GM18498 (cell line): ENCODE results near the gene RFWD3.

Experiments used
- ATAC-seq: cut with Tn5 transposase; IDR thresholded peaks from one replicate; pipeline ENCODE4 v1.9.1; 2021; ENCODE audit warnings: mild to moderate bottlenecking, moderate library complexity; ENCODE audit not compliant: unreplicated experiment

RFWD3 gene

GRCh38 chr16:74623839-74624235, 42.8 kb downstream of the RFWD3 start:
- ATAC-seq, result no peak

GRCh38 chr16:74623214-74623838, 43.4 kb downstream of the RFWD3 start:
- ATAC-seq, result no peak

- ATAC-seq, result no peak
These were observed 44.7 kb downstream of the RFWD3 start for GRCh38 chr16:74622005-74622404.

- ATAC-seq, result no peak
These were observed 49.4 kb downstream of the RFWD3 start for GRCh38 chr16:74617206-74617788.

- no peak for ATAC-seq
These were observed 55.0 kb downstream of the RFWD3 start for GRCh38 chr16:74611721-74612120.

- no peak for ATAC-seq
These were observed 57.7 kb downstream of the RFWD3 start for GRCh38 chr16:74608944-74609343.

- no peak for ATAC-seq
These were observed 58.3 kb downstream of the RFWD3 start for GRCh38 chr16:74608381-74608780.

- ATAC-seq, result no peak
These were observed 58.7 kb downstream of the RFWD3 start for GRCh38 chr16:74607962-74608356.

GRCh38 chr16:74607310-74607961, 59.2 kb downstream of the RFWD3 start:
- peak; percentile 31 for ATAC-seq

- peak; percentile 97 for ATAC-seq
These were observed 60.0 kb downstream of the RFWD3 start, which contains the start of gene GLG1 for GRCh38 chr16:74606521-74607309. Gene GLG1 (minus strand): TSS chr16:74607114. CDS start chr16:74607094, 20 bp downstream.

- peak; percentile 6 for ATAC-seq
These were observed 60.7 kb downstream of the RFWD3 start for GRCh38 chr16:74605746-74606520.

GRCh38 chr16:74605332-74605731, 61.3 kb downstream of the RFWD3 start:
- no peak for ATAC-seq

- ATAC-seq, result no peak
These were observed 62.8 kb downstream of the RFWD3 start for GRCh38 chr16:74603848-74604247.

GRCh38 chr16:74601126-74601871, 65.4 kb downstream of the RFWD3 start:
- peak; percentile 83 for ATAC-seq

- ATAC-seq, result no peak
These were observed 70.1 kb downstream of the RFWD3 start for GRCh38 chr16:74596586-74596985.

- no peak for ATAC-seq
These were observed 73.8 kb downstream of the RFWD3 start for GRCh38 chr16:74592847-74593246.

- no peak for ATAC-seq
These were observed 74.6 kb downstream of the RFWD3 start for GRCh38 chr16:74591876-74592650.

- no peak for ATAC-seq
These were observed 79.7 kb downstream of the RFWD3 start for GRCh38 chr16:74586948-74587347.

GRCh38 chr16:74585846-74586443, 80.7 kb downstream of the RFWD3 start:
- ATAC-seq, result no peak
